Fibroblast of lung (primary cell): ENCODE results near the gene ARHGAP6.

Experiments
- EZH2 ChIP-seq: IDR thresholded peaks from 2 replicates; pipeline ENCODE4 v1.5.1; 2012; ENCODE audit warnings: low read length, control low read depth, mild to moderate bottlenecking; ENCODE audit errors: missing control alignments
- TF ChIP-seq, protein P1 (sequence below), 2 donors: IDR thresholded peaks in 1 of 2; conservative IDR thresholded peaks in 1 of 2; 1 replicate in 1 of 2; 2 replicates in 1 of 2; pipeline ENCODE4 v1.5.1; 2011 to 2012; ENCODE audit warnings: low read length in 2 of 2, control low read depth in 1 of 2, inconsistent platforms in 1 of 2, low read depth in 1 of 2, mild to moderate bottlenecking in 1 of 2

DNA sequence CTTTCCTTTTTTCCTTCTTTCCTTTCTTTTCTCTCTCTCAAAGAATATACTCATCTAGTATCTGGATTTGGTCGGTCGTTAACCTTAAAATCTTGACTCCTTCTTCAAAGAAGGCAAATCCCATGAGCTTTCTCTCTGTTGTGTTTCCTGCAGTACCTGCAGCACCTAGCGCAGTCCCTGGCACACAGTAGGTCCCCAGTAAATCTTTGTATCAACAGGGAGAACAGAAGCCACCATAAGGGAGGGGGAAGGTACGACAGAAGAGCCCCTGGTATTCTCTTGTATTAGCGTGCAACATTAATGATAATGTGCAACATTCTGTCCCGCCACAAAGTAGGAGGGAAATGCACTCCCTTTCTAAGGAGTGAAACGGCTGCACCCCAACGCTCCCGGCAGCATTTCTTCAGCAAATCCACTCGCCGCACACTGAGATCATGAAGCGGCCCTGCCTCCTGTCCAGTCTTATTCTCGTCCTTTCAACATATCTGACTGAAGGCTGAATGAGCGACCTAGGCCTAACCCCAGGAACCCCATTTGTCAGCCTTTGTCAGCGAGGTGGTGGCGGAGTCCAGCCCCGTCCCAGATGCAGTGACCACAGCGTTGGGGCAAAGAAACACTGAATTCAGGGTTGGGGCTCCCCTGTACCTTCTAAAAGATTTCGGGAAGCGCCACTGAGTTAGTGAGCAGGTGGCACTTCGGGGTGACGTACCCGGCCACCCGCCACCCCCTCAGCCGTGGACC is 238.8 kb downstream of the ARHGAP6 start:
- TF ChIP-seq, protein P1, sequence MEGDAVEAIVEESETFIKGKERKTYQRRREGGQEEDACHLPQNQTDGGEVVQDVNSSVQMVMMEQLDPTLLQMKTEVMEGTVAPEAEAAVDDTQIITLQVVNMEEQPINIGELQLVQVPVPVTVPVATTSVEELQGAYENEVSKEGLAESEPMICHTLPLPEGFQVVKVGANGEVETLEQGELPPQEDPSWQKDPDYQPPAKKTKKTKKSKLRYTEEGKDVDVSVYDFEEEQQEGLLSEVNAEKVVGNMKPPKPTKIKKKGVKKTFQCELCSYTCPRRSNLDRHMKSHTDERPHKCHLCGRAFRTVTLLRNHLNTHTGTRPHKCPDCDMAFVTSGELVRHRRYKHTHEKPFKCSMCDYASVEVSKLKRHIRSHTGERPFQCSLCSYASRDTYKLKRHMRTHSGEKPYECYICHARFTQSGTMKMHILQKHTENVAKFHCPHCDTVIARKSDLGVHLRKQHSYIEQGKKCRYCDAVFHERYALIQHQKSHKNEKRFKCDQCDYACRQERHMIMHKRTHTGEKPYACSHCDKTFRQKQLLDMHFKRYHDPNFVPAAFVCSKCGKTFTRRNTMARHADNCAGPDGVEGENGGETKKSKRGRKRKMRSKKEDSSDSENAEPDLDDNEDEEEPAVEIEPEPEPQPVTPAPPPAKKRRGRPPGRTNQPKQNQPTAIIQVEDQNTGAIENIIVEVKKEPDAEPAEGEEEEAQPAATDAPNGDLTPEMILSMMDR (conservative IDR thresholded peaks at IDR 0.05 in 1 of 2, IDR thresholded peaks at IDR 0.05 in 1 of 2; ENCODE audit: low read depth in 1 of 2, low read length in 2 of 2): no peak
- no peak for TF ChIP-seq EZH2
